Pancreas (tissue), 10 donors: ENCODE results near the gene ACKR1. TPM values are rescaled to one million over a fixed set of nuclear protein-coding genes. Genes with fewer than 3 reads are reported as not detected.

ENCODE experiments used
- ATAC-seq, 4 donors: fragments of 200-7000 bp; cut with Tn5 transposase; one replicate each; pipeline versions ENCODE4 v1.8.0 to v1.9.1; 2020; ENCODE audit warnings: mild to moderate bottlenecking in 4 of 4, moderate library complexity in 4 of 4
- DNase-seq, 6 donors: peaks; one replicate each; pipeline ENCODE4 v3.0.0-alpha.2; 2020
- FAIRE-seq: peaks from 2 replicates; lab custom pipeline; 2012; peaks lifted over from hg19 to GRCh38; lab: Jason Lieb, UNC
- H3K27ac ChIP-seq, 4 donors: fragments of 200-600 bp; sonication (generic); 1 replicate in 3 of 4; 2 replicates in 1 of 4; pipeline versions ENCODE4 v1.5.0 to v1.8.0; 2020
- H3K27me3 ChIP-seq, 4 donors: fragments of 200-600 bp; one replicate each; pipeline ENCODE4 v1.8.0; 2021
- H3K36me3 ChIP-seq, 3 donors: fragments of 200-600 bp; sonication (generic) in 1 of 3; one replicate each; pipeline versions ENCODE4 v1.5.0 to v1.8.0; 2020 to 2021
- H3K4me1 ChIP-seq, 3 donors: fragments of 200-600 bp; one replicate each; pipeline ENCODE4 v1.8.0; 2021
- H3K4me3 ChIP-seq, 4 donors: fragments of 200-600 bp; sonication (generic) in 2 of 4; one replicate each; pipeline versions ENCODE4 v1.5.0 to v1.8.0; 2020 to 2021
- H3K9me3 ChIP-seq, 4 donors: fragments of 200-600 bp; one replicate each; pipeline ENCODE4 v1.8.0; 2021
- WGBS, 2 donors: extraction: QIAGEN DNeasy Blood & Tissue Kit; methylation state at CpG; one replicate each; pipeline ENCODE4 v1.1.7; 2013; 5-methylcytosine and 5-hydroxymethylcytosine counted together
- intact Hi-C, 3 donors: fragments of 100-400 bp; cut with DNase I; formaldehyde crosslinking; loops; one replicate each; pipeline versions ENCODE4 v1.11.1 to v1.14.2; 2022
- polyA plus RNA-seq, 2 donors: library from polyadenylated mRNA; stranded (reverse); fragments of 200-250 nt; gene quantifications; one replicate each; pipeline ENCODE4 v1.2.3, GENCODE V29; 2013
- total RNA-seq, 6 donors: library from RNA; stranded (reverse); fragmentation: NEBNext Ultra II Directional in 4 of 6; extraction: Animal tissue kit (Norgen Biotek cat#: 25700) in 4 of 6; gene quantifications; one replicate each; pipeline versions ENCODE4 v1.2.1 to v1.2.4, GENCODE V29; 2021 to 2023
- TF ChIP-seq, protein P1 (sequence below), 4 donors: fragments of 200-600 bp; sonication (generic) in 3 of 4; IDR thresholded peaks; one replicate each; pipeline versions ENCODE4 v1.5.0 to v1.8.0; 2021; ENCODE audit warnings: antibody characterized with exemption in 4 of 4
- donor health status: healthy with polysubstance abuse.
- donor health status: DM: no; HTN: no; CAD: no; lungs with moderate emphysema.
- donor health status: DM: no; HTN: no; CAD: no.
- donor health status: control.
- donor health status: control.
- donor health status: Bipolar disorder and iron deficiency.
- donor health status: DM: yes; HTN: yes; CAD: no.
- donor health status: DM: no; HTN: no; CAD: no.
- donor health status: DM: no; HTN: no; CAD: no.
- donor health status: DM: yes; HTN: yes; CAD: no.

The ACKR1 gene
- total and polyA plus RNA-seq, 8 donors: 4.1 to 27.0 (median 10.8) TPM

DNA sequence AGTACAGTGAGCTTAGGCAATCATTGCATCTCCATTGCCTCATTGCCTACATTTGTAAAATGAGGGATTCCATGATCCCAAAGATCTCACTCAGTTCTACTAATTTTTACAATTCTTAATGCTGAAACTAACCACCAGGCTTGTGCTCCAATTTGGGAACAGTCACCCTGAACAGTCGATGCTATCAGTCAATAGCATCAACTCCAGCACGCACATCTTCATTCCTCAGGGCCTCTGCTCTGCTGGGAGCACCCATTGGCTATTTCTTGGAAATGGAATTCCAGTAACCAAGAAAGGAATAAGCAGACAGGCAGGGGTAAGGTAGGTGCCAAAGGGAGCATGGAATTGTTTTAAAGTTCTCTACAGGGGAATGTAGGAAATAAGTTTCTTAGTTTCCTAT lies 14.2 kb upstream of the ACKR1 start:
- whole genome bisulfite sequencing, 2 donors: 45 to 47% methylated on average over 2 of the region's 2 CpGs
- TF ChIP-seq, protein P1, sequence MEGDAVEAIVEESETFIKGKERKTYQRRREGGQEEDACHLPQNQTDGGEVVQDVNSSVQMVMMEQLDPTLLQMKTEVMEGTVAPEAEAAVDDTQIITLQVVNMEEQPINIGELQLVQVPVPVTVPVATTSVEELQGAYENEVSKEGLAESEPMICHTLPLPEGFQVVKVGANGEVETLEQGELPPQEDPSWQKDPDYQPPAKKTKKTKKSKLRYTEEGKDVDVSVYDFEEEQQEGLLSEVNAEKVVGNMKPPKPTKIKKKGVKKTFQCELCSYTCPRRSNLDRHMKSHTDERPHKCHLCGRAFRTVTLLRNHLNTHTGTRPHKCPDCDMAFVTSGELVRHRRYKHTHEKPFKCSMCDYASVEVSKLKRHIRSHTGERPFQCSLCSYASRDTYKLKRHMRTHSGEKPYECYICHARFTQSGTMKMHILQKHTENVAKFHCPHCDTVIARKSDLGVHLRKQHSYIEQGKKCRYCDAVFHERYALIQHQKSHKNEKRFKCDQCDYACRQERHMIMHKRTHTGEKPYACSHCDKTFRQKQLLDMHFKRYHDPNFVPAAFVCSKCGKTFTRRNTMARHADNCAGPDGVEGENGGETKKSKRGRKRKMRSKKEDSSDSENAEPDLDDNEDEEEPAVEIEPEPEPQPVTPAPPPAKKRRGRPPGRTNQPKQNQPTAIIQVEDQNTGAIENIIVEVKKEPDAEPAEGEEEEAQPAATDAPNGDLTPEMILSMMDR (IDR thresholded peaks at IDR 0.05): no peak
- Histone ChIP-seq H3K27me3 (peaks cover 0 to 6% (median 2%) of the 10 kb centered on the region in 4 donors), H3K27ac (no peak overlapping the region), H3K36me3 (no peaks in the 10 kb centered on the region), H3K4me3 (no peak overlapping the region), H3K9me3 (no peaks in the 10 kb centered on the region), H3K4me1 (peaks cover 0 to 2% (median 0%) of the 10 kb centered on the region in 3 donors)
- DNase-seq: no peak
- FAIRE-seq: no peak
- intact Hi-C loops: no loop called here
- ATAC-seq: no peak

DNA sequence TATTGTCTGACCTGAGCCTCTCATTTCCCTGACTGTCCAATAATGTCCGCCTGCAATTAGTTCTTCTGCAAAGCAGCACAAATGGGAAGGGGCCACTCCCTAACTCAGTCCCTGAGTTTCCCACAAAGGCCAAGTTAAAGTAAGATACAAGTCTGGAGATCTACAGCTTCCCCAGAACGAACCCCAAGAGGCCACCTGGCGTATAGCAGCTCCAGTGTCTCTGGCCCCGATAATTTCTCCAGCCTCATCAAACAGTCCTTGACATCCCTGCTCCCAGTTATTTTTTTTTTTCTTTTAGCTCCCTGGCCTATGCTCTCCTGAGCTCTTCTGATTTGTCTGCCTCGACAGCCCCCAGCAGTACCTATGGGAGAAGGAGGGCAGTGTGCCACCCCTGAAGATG lies 8.1 kb upstream of the ACKR1 start:
- intact Hi-C loops: no loop called here
- no peak for DNase-seq
- no peak for FAIRE-seq
- H3K4me3 ChIP-seq: no peak overlapping the region
- ATAC-seq: no peak
- WGBS, 2 donors: 42 to 60% methylated on average over 5 of the region's 5 CpGs
- no peaks in the 10 kb centered on the region for H3K4me1 ChIP-seq
- H3K36me3 ChIP-seq: no peaks in the 10 kb centered on the region
- TF ChIP-seq, protein P1 (IDR thresholded peaks at IDR 0.05): no peak
- no peak overlapping the region for H3K27ac ChIP-seq
- H3K9me3 ChIP-seq: no peaks in the 10 kb centered on the region
- no peaks in the 10 kb centered on the region for H3K27me3 ChIP-seq

DNA sequence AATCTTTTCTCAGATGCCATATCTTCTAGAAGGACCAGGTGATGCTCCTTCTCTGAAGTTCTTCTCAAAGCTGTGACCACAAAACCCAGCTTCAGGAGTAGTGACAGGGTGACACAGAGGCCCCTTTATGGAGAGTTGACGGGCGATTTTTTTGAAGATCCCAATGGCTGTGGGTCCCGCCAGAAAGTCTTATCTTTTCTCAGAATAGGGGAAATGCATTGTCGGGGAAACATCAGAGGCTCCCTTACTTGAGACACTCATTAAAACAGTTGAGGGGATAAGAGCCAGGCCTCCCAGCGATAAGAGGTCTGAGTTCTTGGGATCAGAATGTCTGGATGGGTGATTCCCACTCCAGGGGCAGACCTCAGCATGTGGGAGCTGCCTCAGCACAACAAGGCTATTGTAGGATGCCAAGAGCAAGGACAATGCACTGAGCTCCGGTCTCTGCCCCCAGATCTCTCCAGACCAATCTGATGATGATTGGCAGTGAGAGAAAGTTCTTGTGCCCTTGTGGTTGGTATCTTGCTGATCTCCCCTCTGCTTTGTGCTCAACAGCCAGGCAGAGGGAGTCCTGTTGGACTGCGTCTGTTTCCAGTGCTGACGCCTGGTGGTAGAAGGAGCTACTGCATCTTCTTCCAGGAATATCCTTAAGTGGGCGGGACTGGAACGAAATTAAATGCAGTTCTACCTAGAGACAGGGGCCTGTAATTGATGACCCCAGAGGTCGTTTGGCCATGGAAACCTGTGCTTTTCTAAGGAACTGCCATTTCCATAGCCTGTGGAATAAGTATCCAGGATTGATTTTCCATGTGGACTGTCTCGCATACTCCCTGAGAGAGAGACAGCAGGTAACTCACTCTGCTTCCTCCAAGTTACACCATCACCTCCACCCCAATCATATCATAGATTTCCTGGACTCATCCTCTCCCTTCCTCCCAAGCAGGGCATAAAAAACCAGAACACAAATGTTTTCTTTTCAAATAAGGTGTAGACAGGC lies 6.8 kb upstream of the ACKR1 start:
- no peaks in the 10 kb centered on the region for H3K4me1 ChIP-seq
- FAIRE-seq (no peak), DNase-seq (peak in 5 of 6 donors; percentile 44 to 74 (median 65)), ATAC-seq (peak; percentile 74 to 98 (median 91))
- TF ChIP-seq, protein P1 (IDR thresholded peaks at IDR 0.05): peak; percentile 70 to 80 (median 78)
- no peaks in the 10 kb centered on the region for H3K36me3 ChIP-seq
- H3K9me3 ChIP-seq: no peaks in the 10 kb centered on the region
- H3K27ac ChIP-seq: no peak overlapping the region
- intact Hi-C loops: no loop called here
- 31 to 37% methylated on average over 12 of the region's 12 CpGs for WGBS, 2 donors
- no peak overlapping the region for H3K4me3 ChIP-seq
- no peaks in the 10 kb centered on the region for H3K27me3 ChIP-seq

DNA sequence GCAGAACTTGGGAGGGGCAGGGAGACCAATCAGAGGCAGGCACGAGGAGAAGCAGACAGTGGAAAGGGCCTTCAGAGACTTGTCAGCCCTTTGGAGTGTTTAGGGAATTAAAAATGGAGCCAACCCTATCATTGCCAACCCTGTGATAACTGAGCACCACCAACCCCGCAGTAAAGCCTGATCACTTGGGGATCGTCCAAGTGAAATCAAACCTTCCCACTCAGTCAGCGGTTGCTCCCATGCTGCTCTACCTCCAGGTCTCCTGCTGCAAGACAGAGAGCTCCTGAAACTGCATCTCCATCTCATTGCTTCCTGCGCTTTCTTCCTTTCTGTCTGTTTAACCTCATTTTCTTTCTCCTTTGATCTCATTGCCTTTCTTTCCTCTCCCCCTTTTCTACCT lies 4.8 kb upstream of the ACKR1 start:
- FAIRE-seq: no peak
- Histone ChIP-seq H3K4me1 (no peaks in the 10 kb centered on the region), H3K27ac (no peak overlapping the region), H3K9me3 (no peaks in the 10 kb centered on the region), H3K36me3 (no peaks in the 10 kb centered on the region), H3K4me3 (no peak overlapping the region), H3K27me3 (peaks cover 0 to 3% (median 0%) of the 10 kb centered on the region in 4 donors)
- ATAC-seq: no peak
- no peak for DNase-seq
- WGBS, 2 donors: 50 to 61% methylated on average over 5 of the region's 5 CpGs
- intact Hi-C loops: loop anchor here in 1 of 3 donors (10.0 kb wide), 1 partner anchor 45 kb away; no protein-coding TSS in a partner anchor
- TF ChIP-seq, protein P1 (IDR thresholded peaks at IDR 0.05): no peak
